OCI-LY1 (cell line): ENCODE data around the gene CACNA1I.

ENCODE experiments used
- EZH2 ChIP-seq: fragments of 200-600 bp; sonication (generic), shearing (Covaris generic); IDR thresholded peaks from 2 replicates; pipeline ENCODE4 v1.8.0; 2017; ENCODE audit warnings: borderline replicate concordance, mixed run types, mild to moderate bottlenecking, antibody characterized with exemption, low read length, moderate library complexity, mixed read lengths
- TF ChIP-seq, protein P1 (sequence below): fragments of 200-600 bp; sonication (generic), shearing (Covaris generic); IDR thresholded peaks from 2 replicates; pipeline ENCODE4 v1.5.1; 2017; ENCODE audit warnings: mild to moderate bottlenecking, antibody characterized with exemption, low read length, moderate library complexity, mixed read lengths

DNA sequence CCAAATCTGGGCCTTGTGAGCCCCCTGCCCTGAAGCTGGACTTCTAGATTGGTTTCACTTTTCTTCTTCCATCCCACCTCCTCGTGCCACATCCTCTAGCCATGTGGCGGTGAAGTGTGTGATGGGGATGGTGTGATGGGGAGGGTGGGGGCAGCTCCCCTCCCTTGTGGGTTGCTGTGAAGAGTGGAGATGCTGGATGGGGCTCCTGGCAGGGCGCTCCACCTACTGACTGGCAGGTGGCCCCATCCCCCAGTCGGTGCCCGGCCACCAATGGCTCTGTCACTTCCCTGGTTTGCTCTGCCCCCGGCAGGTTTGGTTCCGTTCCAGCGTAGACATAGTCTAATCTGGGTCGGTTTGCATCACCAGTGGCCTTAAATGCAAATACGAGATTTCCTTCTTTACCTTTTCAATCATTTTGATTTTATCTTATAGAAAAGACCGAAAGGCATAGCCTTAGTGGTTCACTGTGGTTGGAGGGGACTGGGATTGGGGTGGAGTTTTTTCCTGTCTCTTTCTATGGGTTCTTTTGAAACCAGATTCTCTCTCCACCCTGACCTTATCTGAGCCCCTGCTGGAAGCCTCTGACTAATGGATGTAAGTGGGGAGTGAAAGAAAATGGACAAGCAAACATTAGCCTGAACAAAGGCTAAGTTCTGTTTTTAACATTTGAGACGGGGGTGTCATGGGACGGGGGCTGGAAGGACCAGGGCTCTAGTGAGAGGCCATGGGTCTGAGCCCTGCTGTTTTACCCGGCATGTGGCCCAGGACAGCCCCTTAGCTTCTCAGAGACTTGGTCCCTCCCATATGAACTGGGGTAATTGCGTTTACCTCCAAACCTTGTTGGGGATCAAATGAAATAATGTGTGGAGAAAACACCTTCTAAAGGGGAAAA lies 149.3 kb downstream of the CACNA1I start:
- TF ChIP-seq EZH2, result no peak
- TF ChIP-seq, protein P1, sequence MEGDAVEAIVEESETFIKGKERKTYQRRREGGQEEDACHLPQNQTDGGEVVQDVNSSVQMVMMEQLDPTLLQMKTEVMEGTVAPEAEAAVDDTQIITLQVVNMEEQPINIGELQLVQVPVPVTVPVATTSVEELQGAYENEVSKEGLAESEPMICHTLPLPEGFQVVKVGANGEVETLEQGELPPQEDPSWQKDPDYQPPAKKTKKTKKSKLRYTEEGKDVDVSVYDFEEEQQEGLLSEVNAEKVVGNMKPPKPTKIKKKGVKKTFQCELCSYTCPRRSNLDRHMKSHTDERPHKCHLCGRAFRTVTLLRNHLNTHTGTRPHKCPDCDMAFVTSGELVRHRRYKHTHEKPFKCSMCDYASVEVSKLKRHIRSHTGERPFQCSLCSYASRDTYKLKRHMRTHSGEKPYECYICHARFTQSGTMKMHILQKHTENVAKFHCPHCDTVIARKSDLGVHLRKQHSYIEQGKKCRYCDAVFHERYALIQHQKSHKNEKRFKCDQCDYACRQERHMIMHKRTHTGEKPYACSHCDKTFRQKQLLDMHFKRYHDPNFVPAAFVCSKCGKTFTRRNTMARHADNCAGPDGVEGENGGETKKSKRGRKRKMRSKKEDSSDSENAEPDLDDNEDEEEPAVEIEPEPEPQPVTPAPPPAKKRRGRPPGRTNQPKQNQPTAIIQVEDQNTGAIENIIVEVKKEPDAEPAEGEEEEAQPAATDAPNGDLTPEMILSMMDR, result no peak
